ENCODE measurements around the gene VPS37B.

- TF ChIP-seq CTCF (IDR thresholded peaks at IDR 0.05; ENCODE audit: insufficient read depth, low read length, poor library complexity, severe bottlenecking): no peak
- no peak for TF ChIP-seq EZH2phosphoT487 (conservative IDR thresholded peaks at IDR 0.05; ENCODE audit: low read length)
Measured at GRCh38 chr12:122853582-122854245, 42.2 kb downstream of the VPS37B start.
